ENCODE results near the gene MKI67.
"Not testable (repeated sequence)": the region's sequence is repeated elsewhere in the genome, so short reads cannot be mapped to it uniquely, and the experiment has no call there.

MKI67 gene, protein sequence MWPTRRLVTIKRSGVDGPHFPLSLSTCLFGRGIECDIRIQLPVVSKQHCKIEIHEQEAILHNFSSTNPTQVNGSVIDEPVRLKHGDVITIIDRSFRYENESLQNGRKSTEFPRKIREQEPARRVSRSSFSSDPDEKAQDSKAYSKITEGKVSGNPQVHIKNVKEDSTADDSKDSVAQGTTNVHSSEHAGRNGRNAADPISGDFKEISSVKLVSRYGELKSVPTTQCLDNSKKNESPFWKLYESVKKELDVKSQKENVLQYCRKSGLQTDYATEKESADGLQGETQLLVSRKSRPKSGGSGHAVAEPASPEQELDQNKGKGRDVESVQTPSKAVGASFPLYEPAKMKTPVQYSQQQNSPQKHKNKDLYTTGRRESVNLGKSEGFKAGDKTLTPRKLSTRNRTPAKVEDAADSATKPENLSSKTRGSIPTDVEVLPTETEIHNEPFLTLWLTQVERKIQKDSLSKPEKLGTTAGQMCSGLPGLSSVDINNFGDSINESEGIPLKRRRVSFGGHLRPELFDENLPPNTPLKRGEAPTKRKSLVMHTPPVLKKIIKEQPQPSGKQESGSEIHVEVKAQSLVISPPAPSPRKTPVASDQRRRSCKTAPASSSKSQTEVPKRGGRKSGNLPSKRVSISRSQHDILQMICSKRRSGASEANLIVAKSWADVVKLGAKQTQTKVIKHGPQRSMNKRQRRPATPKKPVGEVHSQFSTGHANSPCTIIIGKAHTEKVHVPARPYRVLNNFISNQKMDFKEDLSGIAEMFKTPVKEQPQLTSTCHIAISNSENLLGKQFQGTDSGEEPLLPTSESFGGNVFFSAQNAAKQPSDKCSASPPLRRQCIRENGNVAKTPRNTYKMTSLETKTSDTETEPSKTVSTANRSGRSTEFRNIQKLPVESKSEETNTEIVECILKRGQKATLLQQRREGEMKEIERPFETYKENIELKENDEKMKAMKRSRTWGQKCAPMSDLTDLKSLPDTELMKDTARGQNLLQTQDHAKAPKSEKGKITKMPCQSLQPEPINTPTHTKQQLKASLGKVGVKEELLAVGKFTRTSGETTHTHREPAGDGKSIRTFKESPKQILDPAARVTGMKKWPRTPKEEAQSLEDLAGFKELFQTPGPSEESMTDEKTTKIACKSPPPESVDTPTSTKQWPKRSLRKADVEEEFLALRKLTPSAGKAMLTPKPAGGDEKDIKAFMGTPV (N-terminal part only)

GRCh38 chr10:128125944-128126764 is at the start of gene MKI67:
Gene MKI67 (minus strand): TSS chr10:128126423. CDS start chr10:128125667, 756 bp downstream.
- H3K9ac ChIP-seq (ENCODE audit: low read depth, low read length), result peak within 1 kb of the TSS; percentile 91
- peaks cover 18% of the 10 kb centered on the region for H3K36me3 ChIP-seq (ENCODE audit: insufficient read depth, low read depth, low read length)
- peaks cover 11% of the 10 kb centered on the region; the same call in 1 of the 2 replicates for H3K27me3 ChIP-seq (ENCODE audit: insufficient read depth, low read length)
- peak within 1 kb of the TSS; percentile 95 for H3K4me3 ChIP-seq (ENCODE audit: low read length)
- H3K27ac ChIP-seq (ENCODE audit: low read length), result no peak within 1 kb of the TSS
- peaks cover 16% of the 10 kb centered on the region for H3K4me1 ChIP-seq (ENCODE audit: insufficient read depth, low read length)
- H3K9me3 ChIP-seq (ENCODE audit: insufficient read depth, low read depth, low read length), result no peaks in the 10 kb centered on the region

DNA sequence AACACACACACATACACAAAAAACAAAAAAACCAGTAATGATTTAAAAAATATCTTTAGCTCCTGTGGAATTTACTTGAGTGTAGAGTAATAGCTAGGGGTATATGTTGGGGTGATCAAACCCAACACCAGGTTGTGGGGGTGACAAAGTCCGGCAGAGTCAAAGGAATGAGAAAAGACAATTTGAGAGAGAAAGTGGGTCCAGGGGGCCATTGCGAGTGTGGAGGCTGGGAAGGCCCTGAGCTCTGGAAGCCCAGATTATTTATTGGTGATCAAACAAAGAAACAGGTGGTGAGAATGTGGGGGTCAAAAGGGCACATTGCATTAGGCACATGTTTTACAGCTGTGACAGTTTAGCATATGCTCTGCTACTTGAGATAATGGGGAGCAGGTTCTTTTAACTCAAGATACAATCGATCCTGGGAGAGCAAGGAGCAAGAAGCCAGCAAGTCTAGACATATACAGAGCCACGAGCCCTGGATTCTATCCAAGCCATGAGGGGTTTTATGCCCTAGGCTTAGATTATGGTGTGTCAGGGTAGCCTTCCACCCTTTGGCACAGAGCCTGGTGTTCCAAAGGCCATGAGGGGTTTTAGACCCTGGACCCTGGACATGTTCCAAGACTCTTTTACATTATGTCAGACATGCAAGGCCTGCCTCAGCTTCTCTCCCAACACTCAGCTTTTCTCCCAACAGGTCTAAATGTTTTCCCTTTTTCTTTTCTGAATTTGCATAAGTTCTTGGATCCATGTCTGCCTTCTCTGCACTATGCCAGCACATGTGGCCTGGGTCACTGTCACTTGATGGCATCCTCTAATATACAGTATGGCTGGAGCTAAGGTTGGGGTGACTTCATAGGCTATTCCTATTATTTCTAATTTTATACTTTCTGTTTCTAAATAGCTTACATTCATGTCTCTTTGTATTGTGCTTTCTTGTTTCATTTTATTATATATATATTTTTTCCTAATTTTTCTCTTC is 48.6 kb upstream of the MKI67 start:
- Histone ChIP-seq H3K4me1 (ENCODE audit: insufficient read depth, low read length) (no peaks in the 10 kb centered on the region), H3K27ac (ENCODE audit: low read length) (no peak overlapping the region), H3K9me3 (ENCODE audit: insufficient read depth, low read depth, low read length) (peaks cover 26% of the 10 kb centered on the region), H3K9ac (ENCODE audit: low read depth, low read length) (no peak overlapping the region), H3K36me3 (ENCODE audit: insufficient read depth, low read depth, low read length) (no peaks in the 10 kb centered on the region), H3K4me3 (ENCODE audit: low read length) (no peak overlapping the region), H3K27me3 (ENCODE audit: insufficient read depth, low read length) (no peaks in the 10 kb centered on the region)

GRCh38 chr10:128173386-128173785 is 47.2 kb upstream of the MKI67 start:
- H3K27ac ChIP-seq (ENCODE audit: low read length), result no peak overlapping the region
- no peak overlapping the region for H3K4me3 ChIP-seq (ENCODE audit: low read length)
- no peaks in the 10 kb centered on the region for H3K27me3 ChIP-seq (ENCODE audit: insufficient read depth, low read length)
- no peak overlapping the region for H3K9ac ChIP-seq (ENCODE audit: low read depth, low read length)
- no peaks in the 10 kb centered on the region for H3K36me3 ChIP-seq (ENCODE audit: insufficient read depth, low read depth, low read length)
- peaks cover 26% of the 10 kb centered on the region for H3K9me3 ChIP-seq (ENCODE audit: insufficient read depth, low read depth, low read length)
- H3K4me1 ChIP-seq (ENCODE audit: insufficient read depth, low read length), result no peaks in the 10 kb centered on the region

- H3K9ac ChIP-seq (ENCODE audit: low read depth, low read length), result no peak overlapping the region
- H3K4me1 ChIP-seq (ENCODE audit: insufficient read depth, low read length), result no peaks in the 10 kb centered on the region
- no peak overlapping the region for H3K4me3 ChIP-seq (ENCODE audit: low read length)
- H3K27me3 ChIP-seq (ENCODE audit: insufficient read depth, low read length), result no peaks in the 10 kb centered on the region
- no peak overlapping the region for H3K27ac ChIP-seq (ENCODE audit: low read length)
- no peaks in the 10 kb centered on the region for H3K36me3 ChIP-seq (ENCODE audit: insufficient read depth, low read depth, low read length)
- H3K9me3 ChIP-seq (ENCODE audit: insufficient read depth, low read depth, low read length), result peaks cover 26% of the 10 kb centered on the region
Observed at GRCh38 chr10:128172756-128173155, 46.5 kb upstream of the MKI67 start.

DNA sequence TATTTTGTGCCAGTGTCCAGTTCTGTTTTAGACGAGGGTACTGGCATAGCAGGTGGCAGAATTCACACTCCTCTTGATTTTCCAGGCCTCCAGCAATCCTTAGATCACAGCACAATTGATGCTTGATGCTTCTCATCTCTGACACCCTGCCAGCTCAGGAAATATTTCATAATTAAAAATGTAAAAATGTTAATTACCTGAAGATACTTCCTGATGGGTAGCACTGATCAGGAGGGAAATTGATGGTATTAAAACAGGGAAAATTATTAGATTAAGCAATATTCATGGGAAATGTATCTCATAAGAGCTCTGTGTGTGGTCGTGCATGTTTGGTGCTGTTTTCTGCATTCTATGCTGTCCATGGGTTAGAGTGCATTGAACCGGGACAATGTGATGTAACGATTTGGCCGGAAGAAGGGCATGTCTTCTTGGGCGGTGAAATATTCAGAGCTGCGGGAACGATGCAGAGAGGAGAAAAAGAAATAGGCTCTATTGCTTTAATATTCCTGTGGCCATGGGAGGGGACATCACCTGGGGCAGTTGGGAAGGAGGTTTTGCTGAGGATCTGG is 43.7 kb upstream of the MKI67 start:
- H3K9me3 ChIP-seq (ENCODE audit: insufficient read depth, low read depth, low read length), result peaks cover 16% of the 10 kb centered on the region

GRCh38 chr10:128167926-128168520 is 41.8 kb upstream of the MKI67 start:
- no peak overlapping the region for H3K27ac ChIP-seq (ENCODE audit: low read length)
- no peaks in the 10 kb centered on the region for H3K36me3 ChIP-seq (ENCODE audit: insufficient read depth, low read depth, low read length)
- no peak overlapping the region for H3K9ac ChIP-seq (ENCODE audit: low read depth, low read length)
- no peak overlapping the region for H3K4me3 ChIP-seq (ENCODE audit: low read length)
- H3K27me3 ChIP-seq (ENCODE audit: insufficient read depth, low read length), result no peaks in the 10 kb centered on the region
- H3K4me1 ChIP-seq (ENCODE audit: insufficient read depth, low read length), result no peaks in the 10 kb centered on the region
- no peaks in the 10 kb centered on the region; the same call in 1 of the 2 replicates for H3K9me3 ChIP-seq (ENCODE audit: insufficient read depth, low read depth, low read length)

More for the DNA sequence above, 43.7 kb upstream of the MKI67 start:
- no peak overlapping the region for H3K27ac ChIP-seq (ENCODE audit: low read length)
- no peaks in the 10 kb centered on the region for H3K27me3 ChIP-seq (ENCODE audit: insufficient read depth, low read length)
- no peaks in the 10 kb centered on the region for H3K36me3 ChIP-seq (ENCODE audit: insufficient read depth, low read depth, low read length)
- H3K4me3 ChIP-seq (ENCODE audit: low read length), result no peak overlapping the region
- H3K9ac ChIP-seq (ENCODE audit: low read depth, low read length), result no peak overlapping the region
- no peaks in the 10 kb centered on the region for H3K4me1 ChIP-seq (ENCODE audit: insufficient read depth, low read length)

DNA sequence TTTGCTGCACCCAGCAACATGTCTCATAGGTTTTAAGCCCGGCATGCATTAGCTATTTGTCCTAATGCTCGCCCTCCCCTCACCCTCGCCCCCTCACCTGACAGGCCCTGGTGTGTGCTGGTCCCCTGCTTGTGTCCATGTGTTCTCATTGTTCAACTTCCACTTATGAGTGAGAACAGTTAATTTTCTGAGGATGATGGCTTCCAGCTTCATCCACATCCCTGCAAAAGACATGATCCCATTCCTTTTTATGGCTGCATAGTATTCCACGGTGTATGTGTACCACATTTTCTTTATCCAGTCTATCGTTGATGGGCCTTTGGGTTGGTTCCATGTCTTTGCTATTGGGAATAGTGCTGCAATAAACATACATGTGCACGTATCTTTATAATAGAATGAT is 40.9 kb upstream of the MKI67 start:
- not testable (repeated sequence) for H3K9ac ChIP-seq (ENCODE audit: low read depth, low read length); H3K27ac ChIP-seq (ENCODE audit: low read length); H3K4me1 ChIP-seq (ENCODE audit: insufficient read depth, low read length); H3K9me3 ChIP-seq (ENCODE audit: insufficient read depth, low read depth, low read length); H3K36me3 ChIP-seq (ENCODE audit: insufficient read depth, low read depth, low read length); H3K27me3 ChIP-seq (ENCODE audit: insufficient read depth, low read length); H3K4me3 ChIP-seq (ENCODE audit: low read length)

DNA sequence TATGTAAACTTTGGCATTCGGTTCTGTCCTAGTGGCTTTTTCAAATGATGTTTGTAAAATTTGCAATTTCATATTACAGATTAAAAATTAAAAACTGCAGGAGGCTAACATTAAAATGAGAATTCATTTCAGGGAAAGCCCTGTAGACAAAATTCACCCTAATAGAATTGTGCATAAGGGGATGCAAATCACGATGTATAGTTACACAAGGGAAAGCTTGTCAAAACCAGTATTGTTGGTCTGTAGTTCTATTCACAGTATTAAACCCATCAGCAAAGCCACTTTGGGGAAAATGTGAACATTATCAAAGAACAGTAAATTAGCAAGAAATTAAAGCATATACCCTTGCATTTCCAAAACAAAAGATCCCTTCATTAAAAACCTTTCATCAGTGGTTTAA is 39.9 kb upstream of the MKI67 start:
- no peak overlapping the region for H3K27ac ChIP-seq (ENCODE audit: low read length)
- no peak overlapping the region for H3K9ac ChIP-seq (ENCODE audit: low read depth, low read length)
- H3K4me3 ChIP-seq (ENCODE audit: low read length), result no peak overlapping the region
- no peaks in the 10 kb centered on the region for H3K4me1 ChIP-seq (ENCODE audit: insufficient read depth, low read length)
- H3K27me3 ChIP-seq (ENCODE audit: insufficient read depth, low read length), result no peaks in the 10 kb centered on the region
- no peaks in the 10 kb centered on the region for H3K9me3 ChIP-seq (ENCODE audit: insufficient read depth, low read depth, low read length)
- no peaks in the 10 kb centered on the region for H3K36me3 ChIP-seq (ENCODE audit: insufficient read depth, low read depth, low read length)

- H3K27me3 ChIP-seq (ENCODE audit: insufficient read depth, low read length), result no peaks in the 10 kb centered on the region
- H3K9me3 ChIP-seq (ENCODE audit: insufficient read depth, low read depth, low read length), result no peaks in the 10 kb centered on the region
- H3K9ac ChIP-seq (ENCODE audit: low read depth, low read length), result no peak overlapping the region
- no peaks in the 10 kb centered on the region for H3K36me3 ChIP-seq (ENCODE audit: insufficient read depth, low read depth, low read length)
- no peak overlapping the region for H3K27ac ChIP-seq (ENCODE audit: low read length)
- H3K4me3 ChIP-seq (ENCODE audit: low read length), result no peak overlapping the region
- no peaks in the 10 kb centered on the region for H3K4me1 ChIP-seq (ENCODE audit: insufficient read depth, low read length)
Observed at GRCh38 chr10:128165536-128165935, 39.3 kb upstream of the MKI67 start.

DNA sequence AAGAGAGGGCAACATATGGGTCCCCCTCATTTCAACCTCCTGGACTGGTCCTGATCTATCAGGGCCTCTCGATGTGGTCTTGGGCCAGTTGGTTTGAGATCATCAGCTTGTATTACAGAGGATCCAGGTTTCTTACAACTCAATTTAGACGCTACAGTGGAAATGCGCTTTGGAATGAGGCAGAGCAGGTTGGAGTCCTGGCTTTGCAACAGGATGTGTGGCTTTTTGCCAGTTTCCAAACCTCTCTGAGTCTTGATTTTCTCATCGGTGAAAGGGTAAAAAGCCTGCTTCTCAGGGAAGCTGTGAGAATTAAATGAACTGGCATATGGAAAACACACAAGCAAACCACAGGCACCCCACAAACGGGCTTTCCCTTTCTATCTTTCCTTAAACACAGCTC is 37.5 kb upstream of the MKI67 start:
- H3K36me3 ChIP-seq (ENCODE audit: insufficient read depth, low read depth, low read length), result no peaks in the 10 kb centered on the region
- H3K9me3 ChIP-seq (ENCODE audit: insufficient read depth, low read depth, low read length), result no peaks in the 10 kb centered on the region
- H3K27me3 ChIP-seq (ENCODE audit: insufficient read depth, low read length), result no peaks in the 10 kb centered on the region
- H3K4me3 ChIP-seq (ENCODE audit: low read length), result no peak overlapping the region
- H3K9ac ChIP-seq (ENCODE audit: low read depth, low read length), result no peak overlapping the region
- no peak overlapping the region for H3K27ac ChIP-seq (ENCODE audit: low read length)
- no peaks in the 10 kb centered on the region for H3K4me1 ChIP-seq (ENCODE audit: insufficient read depth, low read length)
